Smooth muscle cell (in vitro differentiated cells): ENCODE results near the gene KLHL29. TPM values are rescaled to one million over a fixed set of nuclear protein-coding genes. Genes with fewer than 3 reads are reported as not detected.

Experiments
- DNase-seq: peaks from one replicate; lab custom pipeline; 2025; ENCODE audit not compliant: unreplicated experiment; lab: John Stamatoyannopoulos, UW
- H2AFZ ChIP-seq: fragments of 200-600 bp; sonication (generic); 2 replicates; pipeline ENCODE4 v1.6.0; 2016; ENCODE audit warnings: antibody characterized with exemption, low read depth, mild to moderate bottlenecking
- H3F3A ChIP-seq: fragments of 200-600 bp; sonication (generic); 2 replicates; pipeline ENCODE4 v1.6.0; 2017; ENCODE audit warnings: antibody characterized with exemption, low read depth
- H3K27ac ChIP-seq: fragments of 200-600 bp; sonication (generic); 2 replicates; pipeline ENCODE4 v1.5.1; 2016; ENCODE audit warnings: low read depth, mild to moderate bottlenecking
- H3K27me3 ChIP-seq: fragments of 200-600 bp; sonication (generic); 2 replicates; pipeline ENCODE4 v1.6.1; 2016; ENCODE audit warnings: low read depth, mild to moderate bottlenecking
- H3K36me3 ChIP-seq: fragments of 200-600 bp; sonication (generic); 2 replicates; pipeline ENCODE4 v1.5.1; 2016; ENCODE audit warnings: low read depth
- H3K4me1 ChIP-seq: fragments of 200-600 bp; sonication (generic); 2 replicates; pipeline ENCODE4 v1.5.1; 2016; ENCODE audit warnings: low read depth
- H3K4me2 ChIP-seq: fragments of 200-600 bp; sonication (generic); 2 replicates; pipeline ENCODE4 v1.6.0; 2016; ENCODE audit warnings: mild to moderate bottlenecking
- H3K4me3 ChIP-seq: fragments of 200-600 bp; sonication (generic); 2 replicates; pipeline ENCODE4 v1.5.1; 2016; ENCODE audit warnings: mild to moderate bottlenecking
- H3K79me2 ChIP-seq: fragments of 200-600 bp; sonication (generic); 2 replicates; pipeline ENCODE4 v1.6.0; 2016; ENCODE audit warnings: low read depth, mild to moderate bottlenecking
- H3K9ac ChIP-seq: fragments of 200-600 bp; sonication (generic); 2 replicates; pipeline ENCODE4 v1.6.0; 2016; ENCODE audit warnings: low read depth
- H3K9me3 ChIP-seq: fragments of 200-600 bp; sonication (generic); replicated peaks from 2 replicates; pipeline ENCODE4 v1.5.1; 2016; ENCODE audit warnings: low read depth
- H4K20me1 ChIP-seq: fragments of 200-600 bp; sonication (generic); 2 replicates; pipeline ENCODE4 v1.6.0; 2016; ENCODE audit warnings: low read depth
- WGBS: methylation state at CpG from one replicate; pipeline ENCODE4 v1.1.7; 2016; ENCODE audit warnings: low lambda C conversion rate; 5-methylcytosine and 5-hydroxymethylcytosine counted together
- polyA plus RNA-seq: library from polyadenylated mRNA; unstranded; fragments of >200 nt; fragmentation: Nextera tagmentation; extraction: Ambion mirVana; gene quantifications from 2 replicates; pipeline ENCODE4 v1.2.1, GENCODE V29; 2016
- total RNA-seq: library from RNA; depleted of rRNA; stranded (reverse); fragments of >200 nt; gene quantifications from 2 replicates; pipeline ENCODE4 v1.2.3, GENCODE V29; 2014
- TF ChIP-seq, protein P1 (sequence below): fragments of 200-600 bp; sonication (generic); IDR thresholded peaks from 2 replicates; pipeline ENCODE4 v1.5.1; 2017; ENCODE audit warnings: borderline replicate concordance, mild to moderate bottlenecking, antibody characterized with exemption; ENCODE audit not compliant: insufficient read depth, poor library complexity, severe bottlenecking

Gene KLHL29
- total and polyA plus RNA-seq, 2 experiments from 2014 or later = 3.1 to 6.6 TPM

DNA sequence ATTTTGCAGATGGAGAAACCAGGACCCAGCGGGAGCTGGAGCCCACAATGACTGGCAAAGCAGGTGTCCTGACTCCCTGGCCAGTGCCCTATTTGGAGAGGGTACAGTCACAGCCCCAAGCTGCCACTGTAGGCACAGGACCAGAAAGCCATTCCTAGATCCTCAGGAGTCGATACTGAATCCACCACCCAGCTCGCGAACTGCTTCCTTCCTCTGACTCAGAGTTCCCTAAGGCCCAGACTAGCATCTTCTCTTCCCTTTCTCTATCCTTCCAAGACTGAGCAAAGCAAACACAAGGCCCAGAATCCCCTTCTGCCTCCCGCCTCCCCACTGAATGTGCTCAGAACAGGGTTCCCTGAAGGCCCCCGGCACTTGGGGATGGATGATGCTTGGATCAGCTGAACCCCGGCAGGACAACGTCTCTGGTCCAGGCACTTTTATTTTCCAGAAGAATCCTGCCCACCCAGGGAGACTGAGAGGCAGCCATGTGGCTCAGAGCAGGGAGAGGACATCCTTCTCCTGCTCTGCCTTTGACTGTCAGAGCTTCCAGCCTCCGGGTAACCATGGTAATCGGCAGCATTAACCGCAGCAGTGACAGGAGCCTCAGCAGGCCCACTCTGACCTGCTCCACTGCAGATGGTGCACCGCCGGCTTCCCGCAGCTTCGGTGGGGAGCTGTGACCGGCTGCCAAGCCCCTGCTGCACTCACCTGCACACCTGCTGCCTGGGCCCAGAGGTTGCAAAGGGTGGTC is 34.8 kb upstream of the KLHL29 start:
- no peaks in the 10 kb centered on the region for H3K36me3 ChIP-seq
- no peaks in the 10 kb centered on the region for H3F3A ChIP-seq
- no peak overlapping the region for H3K4me2 ChIP-seq
- H3K27me3 ChIP-seq = no peaks in the 10 kb centered on the region
- no peak overlapping the region for H3K4me3 ChIP-seq
- H3K79me2 ChIP-seq = no peaks in the 10 kb centered on the region
- TF ChIP-seq, protein P1, sequence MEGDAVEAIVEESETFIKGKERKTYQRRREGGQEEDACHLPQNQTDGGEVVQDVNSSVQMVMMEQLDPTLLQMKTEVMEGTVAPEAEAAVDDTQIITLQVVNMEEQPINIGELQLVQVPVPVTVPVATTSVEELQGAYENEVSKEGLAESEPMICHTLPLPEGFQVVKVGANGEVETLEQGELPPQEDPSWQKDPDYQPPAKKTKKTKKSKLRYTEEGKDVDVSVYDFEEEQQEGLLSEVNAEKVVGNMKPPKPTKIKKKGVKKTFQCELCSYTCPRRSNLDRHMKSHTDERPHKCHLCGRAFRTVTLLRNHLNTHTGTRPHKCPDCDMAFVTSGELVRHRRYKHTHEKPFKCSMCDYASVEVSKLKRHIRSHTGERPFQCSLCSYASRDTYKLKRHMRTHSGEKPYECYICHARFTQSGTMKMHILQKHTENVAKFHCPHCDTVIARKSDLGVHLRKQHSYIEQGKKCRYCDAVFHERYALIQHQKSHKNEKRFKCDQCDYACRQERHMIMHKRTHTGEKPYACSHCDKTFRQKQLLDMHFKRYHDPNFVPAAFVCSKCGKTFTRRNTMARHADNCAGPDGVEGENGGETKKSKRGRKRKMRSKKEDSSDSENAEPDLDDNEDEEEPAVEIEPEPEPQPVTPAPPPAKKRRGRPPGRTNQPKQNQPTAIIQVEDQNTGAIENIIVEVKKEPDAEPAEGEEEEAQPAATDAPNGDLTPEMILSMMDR = no peak
- WGBS = 91% methylated on average over 16 of the region's 16 CpGs
- no peaks in the 10 kb centered on the region for H3K9me3 ChIP-seq
- no peak overlapping the region for H3K9ac ChIP-seq
- no peak overlapping the region for H3K27ac ChIP-seq
- DNase-seq = no peak
- H4K20me1 ChIP-seq = no peaks in the 10 kb centered on the region
- H3K4me1 ChIP-seq = peaks cover 8% of the 10 kb centered on the region
- H2AFZ ChIP-seq = no peak overlapping the region

DNA sequence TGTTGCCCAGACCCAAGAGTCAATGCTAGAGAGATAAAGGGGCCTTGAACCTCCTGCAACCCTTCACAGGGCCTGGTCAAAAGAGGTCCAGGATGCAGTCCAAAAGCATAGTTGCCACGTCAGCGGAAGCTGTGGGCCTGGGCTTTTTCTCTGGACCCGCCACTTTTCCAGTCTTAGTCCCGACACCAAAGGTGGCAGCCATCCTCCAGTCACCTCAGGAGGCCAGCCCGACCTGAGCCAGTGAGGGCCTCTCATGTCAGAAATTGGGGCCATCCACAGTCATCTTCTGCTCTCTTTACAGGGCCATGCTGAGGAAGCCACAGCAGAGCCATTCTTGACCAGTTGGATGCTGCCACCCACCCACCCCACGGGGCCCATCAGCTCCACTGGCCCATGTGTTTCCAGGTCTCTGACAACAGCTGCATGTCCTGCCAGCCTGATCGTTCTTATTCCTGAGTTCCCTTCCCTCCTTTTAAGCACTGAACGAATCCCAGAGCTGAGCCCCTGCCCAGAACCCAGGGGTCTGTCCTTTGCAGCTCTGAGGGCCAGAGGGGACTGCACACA is 34.1 kb upstream of the KLHL29 start:
- no peak overlapping the region for H3K4me3 ChIP-seq
- H3K4me2 ChIP-seq = peak overlapping the region; percentile 78
- DNase-seq = no peak
- peak overlapping the region; percentile 97 for H2AFZ ChIP-seq
- no peaks in the 10 kb centered on the region for H3K9me3 ChIP-seq
- WGBS = 96% methylated on average over 8 of the region's 8 CpGs
- H3K27me3 ChIP-seq = no peaks in the 10 kb centered on the region
- H3K79me2 ChIP-seq = no peaks in the 10 kb centered on the region
- H3F3A ChIP-seq = no peaks in the 10 kb centered on the region
- TF ChIP-seq, protein P1 = no peak
- H3K27ac ChIP-seq = no peak overlapping the region
- H4K20me1 ChIP-seq = no peaks in the 10 kb centered on the region
- H3K4me1 ChIP-seq = peaks cover 8% of the 10 kb centered on the region
- H3K36me3 ChIP-seq = no peaks in the 10 kb centered on the region
- no peak overlapping the region for H3K9ac ChIP-seq

DNA sequence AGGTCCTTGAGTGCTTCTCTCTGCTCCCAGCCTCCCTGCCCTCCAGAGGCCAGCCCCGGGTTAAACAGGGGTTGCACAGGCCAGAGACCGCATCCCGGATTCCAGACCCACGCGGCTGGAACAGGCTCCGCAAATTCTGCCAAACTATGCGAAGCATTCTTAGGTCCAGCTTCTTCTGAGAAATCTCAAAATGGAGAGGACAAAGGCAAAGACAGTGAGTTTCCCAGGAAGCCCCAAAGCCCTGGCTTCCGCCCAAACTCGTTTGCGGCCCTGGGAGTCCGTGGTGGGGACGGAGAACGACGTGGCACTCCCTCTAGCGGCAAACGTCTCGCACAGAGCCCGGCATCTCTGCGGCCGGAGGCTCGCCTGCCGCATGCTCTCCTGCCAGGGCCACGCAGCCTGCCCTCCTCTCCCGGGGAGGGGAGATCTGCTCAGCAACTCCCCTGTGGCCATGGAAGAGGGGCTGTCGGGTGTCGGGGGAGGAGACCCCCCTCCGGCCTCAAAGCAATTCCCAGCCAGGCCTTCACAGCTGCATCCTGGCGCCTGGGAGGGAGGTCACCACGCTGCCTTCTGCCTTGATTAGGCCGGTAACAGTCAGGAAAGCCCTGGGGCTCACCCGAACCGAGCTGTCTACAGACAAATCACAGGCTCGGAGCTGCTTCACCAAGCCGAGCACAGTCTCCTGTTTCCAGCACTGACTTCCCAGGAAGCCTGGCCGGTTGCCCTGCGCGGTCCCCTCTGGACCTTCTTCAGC is 33.4 kb upstream of the KLHL29 start:
- peak overlapping the region; percentile 78 for H3K4me2 ChIP-seq
- TF ChIP-seq, protein P1 = peak; percentile 76
- no peak overlapping the region for H3K4me3 ChIP-seq
- no peaks in the 10 kb centered on the region for H3K9me3 ChIP-seq
- H2AFZ ChIP-seq = peak overlapping the region; percentile 97
- no peak overlapping the region for H3K27ac ChIP-seq
- peaks cover 8% of the 10 kb centered on the region for H3K4me1 ChIP-seq
- H3K36me3 ChIP-seq = no peaks in the 10 kb centered on the region
- no peaks in the 10 kb centered on the region for H3F3A ChIP-seq
- no peak overlapping the region for H3K9ac ChIP-seq
- WGBS = 17% methylated on average over 31 of the region's 37 CpGs
- H4K20me1 ChIP-seq = no peaks in the 10 kb centered on the region
- DNase-seq = peak; percentile 50
- no peaks in the 10 kb centered on the region for H3K27me3 ChIP-seq
- H3K79me2 ChIP-seq = no peaks in the 10 kb centered on the region
